GM23338 (cell line): Measurements from ENCODE around the gene BNC2. TPM values are rescaled to one million over a fixed set of nuclear protein-coding genes. Genes with fewer than 3 reads are reported as not detected.

ENCODE experiments used
- ETS1 ChIP-seq: IDR thresholded peaks from 2 replicates; pipeline ENCODE4 v1.6.1; 2016; ENCODE audit warnings: antibody characterized with exemption
- EZH2 ChIP-seq: fragments of 200-600 bp; sonication (generic); IDR thresholded peaks from one replicate; pipeline ENCODE4 v1.8.0; 2017; ENCODE audit warnings: antibody characterized with exemption, mild to moderate bottlenecking, low read depth; ENCODE audit not compliant: unreplicated experiment
- EZH2phosphoT487 ChIP-seq: fragments of 200-600 bp; sonication (generic); IDR thresholded peaks from one replicate; pipeline ENCODE4 v1.8.1; 2018; ENCODE audit warnings: antibody characterized with exemption; ENCODE audit not compliant: unreplicated experiment
- JUNB ChIP-seq: IDR thresholded peaks from one replicate; pipeline ENCODE4 v1.6.1; 2016; ENCODE audit warnings: antibody characterized with exemption; ENCODE audit not compliant: unreplicated experiment
- NANOG ChIP-seq: IDR thresholded peaks from 2 replicates; pipeline ENCODE4 v1.6.1; 2016; ENCODE audit warnings: antibody characterized with exemption, borderline replicate concordance
- POLR2AphosphoS5 ChIP-seq: IDR thresholded peaks from 2 replicates; pipeline ENCODE4 v1.6.1; 2016; ENCODE audit warnings: antibody characterized with exemption, low read depth
- REST ChIP-seq: IDR thresholded peaks from one replicate; pipeline ENCODE4 v1.6.1; 2018; ENCODE audit warnings: antibody characterized with exemption; ENCODE audit not compliant: unreplicated experiment
- STAT1 ChIP-seq: IDR thresholded peaks from one replicate; pipeline ENCODE4 v1.6.1; 2016; ENCODE audit warnings: antibody characterized with exemption; ENCODE audit not compliant: unreplicated experiment
- ZNF331 ChIP-seq: fragments of 250-450 bp; sonication (Bioruptor Pico); IDR thresholded peaks from 2 replicates; pipeline ENCODE4 v1.5.0; 2020; ENCODE audit warnings: low read depth, mild to moderate bottlenecking, moderate library complexity
- ZNF462 ChIP-seq: fragments of 250-450 bp; sonication (Bioruptor Pico); IDR thresholded peaks from 2 replicates; pipeline ENCODE4 v1.5.0; 2020; ENCODE audit warnings: mild to moderate bottlenecking, moderate library complexity
- polyA plus RNA-seq: library from polyadenylated mRNA; unstranded; fragments of >200 nt; fragmentation: Nextera tagmentation; extraction: Ambion mirVana; gene quantifications from 2 replicates; pipeline ENCODE4 v1.2.1, GENCODE V29; 2016
- total RNA-seq: library from RNA; depleted of rRNA; stranded (reverse); fragments of >200 nt; shearing (Covaris generic); gene quantifications from 2 replicates; pipeline ENCODE4 v1.2.3, GENCODE V29; 2014

BNC2 gene
- total and polyA plus RNA-seq, 2 experiments from 2014 or later, result 12.7 to 13.2 TPM

GRCh38 chr9:16414451-16414850 lies 456.0 kb downstream of the BNC2 start (continued):
- TF ChIP-seq ZNF462 (CRISPR knock-in tag) (no peak), JUNB (no peak), STAT1 (no peak), NANOG (no peak), POLR2AphosphoS5 (no peak), ETS1 (no peak), EZH2 (no peak), ZNF331 (CRISPR knock-in tag) (no peak), REST (no peak), EZH2phosphoT487 (no peak)
